Activated CD4-positive, alpha-beta T cell treated with anti-CD3 and anti-CD28 coated beads for 36 hours (primary cell): Measurements from ENCODE around the gene WDR33. TPM values are rescaled to one million over a fixed set of nuclear protein-coding genes. Genes with fewer than 3 reads are reported as not detected.

Experiments used
- ATAC-seq: fragments of 200-7000 bp; cut with Tn5 transposase; one replicate; pipeline ENCODE4 v1.10.0; 2021; ENCODE audit warnings: mild to moderate bottlenecking, moderate library complexity
- CTCF ChIA-PET: fragments of 350-600 bp; sonication (Branson Sonifier 250); formaldehyde crosslinking; loops from one replicate; lab custom pipeline; 2021; ENCODE audit warnings: antibody characterized with exemption; lab: Charles Lee
- POLR2A ChIA-PET: fragments of 350-600 bp; sonication (Branson Sonifier 250); formaldehyde crosslinking; loops from one replicate; lab custom pipeline; 2021; ENCODE audit warnings: antibody characterized with exemption, inconsistent platforms; lab: Charles Lee
- DNase-seq: peaks from one replicate; pipeline ENCODE4 v3.0.0-alpha.2; 2020
- H3K27ac Mint-ChIP-seq: one replicate; pipeline ENCODE4 v1.8.0; 2021; ENCODE audit warnings: mixed read lengths
- H3K27me3 Mint-ChIP-seq: one replicate; pipeline ENCODE4 v1.8.0; 2021; ENCODE audit warnings: mixed read lengths
- H3K36me3 Mint-ChIP-seq: one replicate; pipeline ENCODE4 v1.8.0; 2021; ENCODE audit warnings: low read depth, mixed read lengths
- H3K4me1 Mint-ChIP-seq: one replicate; pipeline ENCODE4 v1.8.0; 2021; ENCODE audit warnings: mixed read lengths
- H3K4me3 Mint-ChIP-seq: one replicate; pipeline ENCODE4 v1.8.0; 2021; ENCODE audit warnings: mild to moderate bottlenecking, moderate library complexity, mixed read lengths
- H3K9me3 Mint-ChIP-seq: one replicate; pipeline ENCODE4 v1.8.0; 2021; ENCODE audit warnings: low read depth, mixed read lengths
- intact Hi-C, 2 experiments: fragments of 100-400 bp; cut with DNase I in 1 of 2; cut with micrococcal nuclease in 1 of 2; formaldehyde crosslinking; loops; one replicate each; pipeline versions ENCODE4 v1.14.2 to v1.15.1; 2022 to 2024; cut with DNase I, micrococcal nuclease
- total RNA-seq, 2 experiments: library from RNA; stranded (reverse); gene quantifications; one replicate each; pipeline ENCODE4 v1.2.3, GENCODE V29; 2021

WDR33 gene
- total RNA-seq, 2 experiments from 2014 or later: 58.6 to 76.3 TPM

- POLR2A ChIA-PET: interaction anchor here (0.5 to 1.0 kb wide), 2 partner anchors 55 to 101 kb away, joined by 3 to 4 read pairs; no protein-coding TSS in a partner anchor
- no peak for DNase-seq
- H3K36me3 Mint-ChIP-seq: peaks cover 44% of the 10 kb centered on the region
- H3K27ac Mint-ChIP-seq: no peak overlapping the region
- H3K27me3 Mint-ChIP-seq: no peaks in the 10 kb centered on the region
- intact Hi-C loops: loop anchor here in 1 of 2 experiments (5.0 kb wide), 3 partner anchors 58 to 387 kb away; partner anchors contain the start of genes GPR17, MAP3K2 and UGGT1
- CTCF ChIA-PET: interaction anchor here (0.6 to 1.4 kb wide), 3 partner anchors 10 to 177 kb away, joined by 3 to 4 read pairs (median 3); no protein-coding TSS in a partner anchor
- ATAC-seq: no peak
- peaks cover 38% of the 10 kb centered on the region for H3K4me1 Mint-ChIP-seq
- H3K4me3 Mint-ChIP-seq: no peak overlapping the region
- H3K9me3 Mint-ChIP-seq: no peaks in the 10 kb centered on the region
These were observed 106.2 kb downstream of the WDR33 start for GRCh38 chr2:127704641-127705390.

GRCh38 chr2:127703282-127703681 is 107.7 kb downstream of the WDR33 start:
- CTCF ChIA-PET: interaction anchor here (0.7 to 1.6 kb wide), 3 partner anchors 21 to 62 kb away, joined by 3 to 4 read pairs (median 3); no protein-coding TSS in a partner anchor
- Mint-ChIP-seq H3K4me1 (peaks cover 38% of the 10 kb centered on the region), H3K4me3 (peak overlapping the region; percentile 75), H3K27me3 (no peaks in the 10 kb centered on the region), H3K27ac (no peak overlapping the region), H3K36me3 (peaks cover 40% of the 10 kb centered on the region), H3K9me3 (no peaks in the 10 kb centered on the region)
- POLR2A ChIA-PET: interaction anchor here (0.6 to 0.7 kb wide), 2 partner anchors 52 to 159 kb away, joined by 3 to 4 read pairs; no protein-coding TSS in a partner anchor
- ATAC-seq (no peak), DNase-seq (no peak)
- intact Hi-C loops: loop anchor here (2.0 to 5.0 kb wide), 5 partner anchors 56 to 389 kb away; partner anchors contain the start of genes GPR17 (in 1 of the 2), MAP3K2 (in 1 of the 2), UGGT1 (in 1 of the 2) and WDR33 (in 1 of the 2)

GRCh38 chr2:127702395-127703009 is 108.5 kb downstream of the WDR33 start:
- ChIA-PET CTCF (interaction anchor here (0.9 to 1.6 kb wide), 4 partner anchors 53 to 505 kb away, joined by 3 to 4 read pairs (median 4); partner anchors contain the start of gene WDR33), POLR2A (interaction anchor here (0.7 to 1.5 kb wide), 2 partner anchors 53 to 155 kb away, joined by 3 to 4 read pairs; no protein-coding TSS in a partner anchor)
- Mint-ChIP-seq H3K27ac (peak overlapping the region; percentile 90), H3K27me3 (no peaks in the 10 kb centered on the region), H3K9me3 (no peaks in the 10 kb centered on the region), H3K4me3 (peak overlapping the region; percentile 75), H3K4me1 (peaks cover 38% of the 10 kb centered on the region), H3K36me3 (peaks cover 35% of the 10 kb centered on the region)
- ATAC-seq (no peak), DNase-seq (no peak)
- intact Hi-C loops: loop anchor here (1.0 to 5.0 kb wide), 7 partner anchors 55 to 390 kb away; partner anchors contain the start of genes IWS1 (in 2 of the 2), UGGT1 (in 2 of the 2), GPR17 (in 1 of the 2) and MAP3K2 (in 1 of the 2)

- DNase-seq (peak; percentile 90), ATAC-seq (peak; percentile 81)
- intact Hi-C loops: loop anchor here (1.0 to 5.0 kb wide), 13 partner anchors 55 to 390 kb away; partner anchors contain the start of genes IWS1 (in 2 of the 2), UGGT1 (in 2 of the 2), WDR33 (in 2 of the 2) and GPR17 (in 1 of the 2)
- CTCF ChIA-PET: interaction anchor here (0.9 to 1.6 kb wide), 5 partner anchors 52 to 505 kb away, joined by 3 to 4 read pairs (median 4); partner anchors contain the start of gene WDR33
- Mint-ChIP-seq H3K27ac (peak overlapping the region; percentile 90), H3K36me3 (peaks cover 33% of the 10 kb centered on the region), H3K27me3 (no peaks in the 10 kb centered on the region), H3K4me3 (peak overlapping the region; percentile 88), H3K4me1 (peaks cover 38% of the 10 kb centered on the region), H3K9me3 (no peaks in the 10 kb centered on the region)
- POLR2A ChIA-PET: interaction anchor here (1.5 kb wide), 1 partner anchor 156 kb away, joined by 4 read pairs; no protein-coding TSS in a partner anchor
These were observed 109.1 kb downstream of the WDR33 start for GRCh38 chr2:127701651-127702394.

GRCh38 chr2:127701193-127701650 is 109.7 kb downstream of the WDR33 start, which contains the start of gene SFT2D3:
TSS of gene SFT2D3 (plus strand) at chr2:127701497. CDS start at chr2:127701529, 32 bp downstream.
- peak; percentile 95 for DNase-seq
- Mint-ChIP-seq H3K27me3 (no peaks in the 10 kb centered on the region), H3K27ac (peak within 1 kb of the TSS; percentile 95), H3K36me3 (peaks cover 28% of the 10 kb centered on the region), H3K9me3 (no peaks in the 10 kb centered on the region), H3K4me3 (peak within 1 kb of the TSS; percentile 88), H3K4me1 (peaks cover 34% of the 10 kb centered on the region)
- CTCF ChIA-PET: interaction anchor here (1.6 to 1.8 kb wide), 2 partner anchors 110 to 111 kb away, joined by 4 to 5 read pairs; no protein-coding TSS in a partner anchor
- peak; percentile 87 for ATAC-seq
- intact Hi-C loops: loop anchor here (1.0 to 5.0 kb wide), 9 partner anchors 54 to 391 kb away; partner anchors contain the start of genes GPR17 (in 1 of the 2), MAP3K2 (in 1 of the 2), UGGT1 (in 1 of the 2) and WDR33 (in 1 of the 2)
- POLR2A ChIA-PET: interaction anchor here (1.5 kb wide), 1 partner anchor 156 kb away, joined by 4 read pairs; no protein-coding TSS in a partner anchor

GRCh38 chr2:127700527-127701192 is 110.3 kb downstream of the WDR33 start:
- no peaks in the 10 kb centered on the region for H3K27me3 Mint-ChIP-seq
- ATAC-seq: peak; percentile 5
- peak; percentile 47 for DNase-seq
- POLR2A ChIA-PET: no interaction called here
- H3K27ac Mint-ChIP-seq: peak overlapping the region; percentile 95
- peak overlapping the region; percentile 88 for H3K4me3 Mint-ChIP-seq
- no peaks in the 10 kb centered on the region for H3K9me3 Mint-ChIP-seq
- peaks cover 34% of the 10 kb centered on the region for H3K4me1 Mint-ChIP-seq
- intact Hi-C loops: loop anchor here (1.0 to 5.0 kb wide), 9 partner anchors 53 to 392 kb away; partner anchors contain the start of genes GPR17 (in 1 of the 2), MAP3K2 (in 1 of the 2), UGGT1 (in 1 of the 2) and WDR33 (in 1 of the 2)
- CTCF ChIA-PET: interaction anchor here (1.6 to 1.8 kb wide), 2 partner anchors 109 to 111 kb away, joined by 4 to 5 read pairs; no protein-coding TSS in a partner anchor
- peaks cover 27% of the 10 kb centered on the region for H3K36me3 Mint-ChIP-seq

GRCh38 chr2:127698553-127699355 is 112.2 kb downstream of the WDR33 start:
- ATAC-seq (no peak), DNase-seq (no peak)
- H3K4me3 Mint-ChIP-seq: no peak overlapping the region
- no peaks in the 10 kb centered on the region for H3K9me3 Mint-ChIP-seq
- H3K4me1 Mint-ChIP-seq: peaks cover 19% of the 10 kb centered on the region
- H3K27ac Mint-ChIP-seq: no peak overlapping the region
- ChIA-PET CTCF (interaction anchor here (0.7 kb wide), 1 partner anchor 48 kb away, joined by 3 read pairs; no protein-coding TSS in a partner anchor), POLR2A (no interaction called here)
- H3K36me3 Mint-ChIP-seq: peaks cover 13% of the 10 kb centered on the region
- H3K27me3 Mint-ChIP-seq: no peaks in the 10 kb centered on the region
- intact Hi-C loops: no loop called here

GRCh38 chr2:127697482-127698180 is 113.3 kb downstream of the WDR33 start:
- intact Hi-C loops: no loop called here
- H3K4me1 Mint-ChIP-seq: peaks cover 11% of the 10 kb centered on the region

More at GRCh38 chr2:127697482-127698180, 113.3 kb downstream of the WDR33 start:
- Mint-ChIP-seq H3K36me3 (peaks cover 5% of the 10 kb centered on the region), H3K27me3 (no peaks in the 10 kb centered on the region), H3K4me3 (no peak overlapping the region), H3K9me3 (no peaks in the 10 kb centered on the region), H3K27ac (no peak overlapping the region)
- ATAC-seq (no peak), DNase-seq (no peak)
- POLR2A ChIA-PET: no interaction called here
- CTCF ChIA-PET: interaction anchor here (0.7 kb wide), 2 partner anchors 47 to 113 kb away, joined by 3 read pairs; no protein-coding TSS in a partner anchor
